Keratinocyte (primary cell): Measurements from ENCODE around the gene INHBC. TPM values are rescaled to one million over a fixed set of nuclear protein-coding genes. Genes with fewer than 3 reads are reported as not detected.

ENCODE experiments used
- DNase-seq: peaks from one replicate; pipeline ENCODE4 v3.0.0-alpha.2; 2011; ENCODE audit warnings: low read depth, missing footprints, low spot score
- FAIRE-seq: peaks from 2 replicates; lab custom pipeline; 2011; peaks lifted over from hg19 to GRCh38; lab: Jason Lieb, UNC
- H2AFZ ChIP-seq: 2 replicates; pipeline ENCODE4 v1.6.0; 2012; ENCODE audit warnings: low read length, control low read depth, inconsistent platforms; ENCODE audit not compliant: control insufficient read depth
- H3K27ac ChIP-seq: 2 replicates; pipeline ENCODE4 v1.5.1; 2011; ENCODE audit warnings: low read length; ENCODE audit not compliant: control insufficient read depth, insufficient read depth
- H3K27me3 ChIP-seq: 3 replicates; pipeline ENCODE4 v1.6.0; 2011; ENCODE audit warnings: low read length; ENCODE audit not compliant: control insufficient read depth, insufficient read depth; ENCODE audit errors: extremely low read depth
- H3K36me3 ChIP-seq, 2 experiments: 2 replicates in 1 of 2; 3 replicates in 1 of 2; pipeline ENCODE4 v1.5.1; 2011; ENCODE audit warnings: low read length in 2 of 2, mild to moderate bottlenecking in 1 of 2; ENCODE audit not compliant: control insufficient read depth in 2 of 2, insufficient read depth in 2 of 2; ENCODE audit errors: extremely low read depth in 1 of 2
- H3K4me1 ChIP-seq: 3 replicates; pipeline ENCODE4 v1.5.1; 2011; ENCODE audit warnings: low read length; ENCODE audit not compliant: control insufficient read depth, insufficient read depth; ENCODE audit errors: extremely low read depth
- H3K4me2 ChIP-seq: 3 replicates; pipeline ENCODE4 v1.6.0; 2011; ENCODE audit warnings: low read depth, low read length; ENCODE audit not compliant: control insufficient read depth, insufficient read depth; ENCODE audit errors: extremely low read depth
- H3K4me3 ChIP-seq, 3 experiments: fragments of 200-600 bp in 1 of 3; sonication (generic) in 1 of 3; 2 replicates in 2 of 3; 3 replicates in 1 of 3; pipeline ENCODE4 v1.5.1; 2011 to 2016; ENCODE audit warnings: low read length in 3 of 3, mild to moderate bottlenecking in 3 of 3, control low read depth in 2 of 3, inconsistent platforms in 1 of 3, low read depth in 1 of 3, mixed read lengths in 1 of 3, mixed run types in 1 of 3, moderate library complexity in 1 of 3; ENCODE audit not compliant: control insufficient read depth in 2 of 3, insufficient read depth in 2 of 3; ENCODE audit errors: extremely low read depth in 1 of 3
- H3K79me2 ChIP-seq: 2 replicates; pipeline ENCODE4 v1.6.0; 2012; ENCODE audit warnings: low read length; ENCODE audit not compliant: control insufficient read depth, insufficient read depth
- H3K9ac ChIP-seq: 3 replicates; pipeline ENCODE4 v1.6.0; 2011; ENCODE audit warnings: low read length; ENCODE audit not compliant: control insufficient read depth, insufficient read depth; ENCODE audit errors: extremely low read depth
- H3K9me1 ChIP-seq: 3 replicates; pipeline ENCODE4 v1.6.0; 2011; ENCODE audit warnings: low read length; ENCODE audit not compliant: control insufficient read depth, insufficient read depth; ENCODE audit errors: extremely low read depth
- H3K9me3 ChIP-seq: 2 replicates; pipeline ENCODE4 v1.5.1; 2012; ENCODE audit warnings: low read depth, low read length; ENCODE audit not compliant: control insufficient read depth
- H4K20me1 ChIP-seq: 3 replicates; pipeline ENCODE4 v1.6.0; 2011; ENCODE audit warnings: low read length; ENCODE audit not compliant: control insufficient read depth, insufficient read depth; ENCODE audit errors: extremely low read depth
- EZH2 ChIP-seq: IDR thresholded peaks from one replicate; pipeline ENCODE4 v1.6.1; 2012; ENCODE audit warnings: inconsistent platforms, mild to moderate bottlenecking, low read length, moderate library complexity
- dilution Hi-C: fragments of 300-500 bp; cut with MboI; formaldehyde crosslinking; loops from one replicate; pipeline ENCODE4 v1.7.0; 2020; ENCODE audit warnings: low sequenced_read_pairs; ENCODE audit not compliant: extremely low pct_ligation_motif_present
- polyA plus RNA-seq, 5 experiments: library from polyadenylated mRNA; depleted of rRNA in 3 of 5; stranded (reverse) in 3 of 5; stranded (forward) in 1 of 5; unstranded in 1 of 5; fragments of >200 nt; gene quantifications; 1 replicate in 1 of 5; 2 replicates in 3 of 5; 3 replicates in 1 of 5; pipeline versions ENCODE4 v1.2.1 to v1.2.3, GENCODE V29; 2011 to 2012; ENCODE audit warnings: missing spikeins in 2 of 5, low read depth in 1 of 5, low replicate concordance in 1 of 5
- TF ChIP-seq, protein P1 (sequence below), 3 experiments: IDR thresholded peaks in 1 of 3; conservative IDR thresholded peaks in 1 of 3; optimal IDR thresholded peaks in 1 of 3; 2 replicates in 2 of 3; 3 replicates in 1 of 3; pipeline versions ENCODE3 to v1.5.1; 2011; ENCODE audit warnings: low read length in 3 of 3, mild to moderate bottlenecking in 3 of 3, moderate library complexity in 2 of 3, control low read depth in 1 of 3, inconsistent platforms in 1 of 3; ENCODE audit not compliant: insufficient read depth in 2 of 3; ENCODE audit errors: extremely low read depth in 1 of 3

INHBC gene
- polyA plus RNA-seq, 1 donor (not counting 4 experiments of a cell fraction or from before 2014, with no cell fraction given) = 0.04 TPM

GRCh38 chr12:57476162-57476992 is 41.8 kb downstream of the INHBC start:
- peaks cover 3% of the 10 kb centered on the region for H3K4me1 ChIP-seq
- FAIRE-seq (no peak), DNase-seq (no peak)
- H4K20me1 ChIP-seq = no peaks in the 10 kb centered on the region
- peaks cover 78% of the 10 kb centered on the region for H3K27me3 ChIP-seq
- no peak overlapping the region for H3K27ac ChIP-seq
- dilution Hi-C loops = no loop called here
- peak overlapping the region; percentile 27 for H3K4me2 ChIP-seq
- H2AFZ ChIP-seq = no peak overlapping the region
- H3K9ac ChIP-seq = no peak overlapping the region
- H3K9me1 ChIP-seq = no peaks in the 10 kb centered on the region
- H3K4me3 ChIP-seq = no peak overlapping the region
- H3K36me3 ChIP-seq = no peaks in the 10 kb centered on the region
- no peaks in the 10 kb centered on the region for H3K9me3 ChIP-seq
- no peaks in the 10 kb centered on the region for H3K79me2 ChIP-seq
- peak; percentile 92 for TF ChIP-seq EZH2
- TF ChIP-seq, protein P1, sequence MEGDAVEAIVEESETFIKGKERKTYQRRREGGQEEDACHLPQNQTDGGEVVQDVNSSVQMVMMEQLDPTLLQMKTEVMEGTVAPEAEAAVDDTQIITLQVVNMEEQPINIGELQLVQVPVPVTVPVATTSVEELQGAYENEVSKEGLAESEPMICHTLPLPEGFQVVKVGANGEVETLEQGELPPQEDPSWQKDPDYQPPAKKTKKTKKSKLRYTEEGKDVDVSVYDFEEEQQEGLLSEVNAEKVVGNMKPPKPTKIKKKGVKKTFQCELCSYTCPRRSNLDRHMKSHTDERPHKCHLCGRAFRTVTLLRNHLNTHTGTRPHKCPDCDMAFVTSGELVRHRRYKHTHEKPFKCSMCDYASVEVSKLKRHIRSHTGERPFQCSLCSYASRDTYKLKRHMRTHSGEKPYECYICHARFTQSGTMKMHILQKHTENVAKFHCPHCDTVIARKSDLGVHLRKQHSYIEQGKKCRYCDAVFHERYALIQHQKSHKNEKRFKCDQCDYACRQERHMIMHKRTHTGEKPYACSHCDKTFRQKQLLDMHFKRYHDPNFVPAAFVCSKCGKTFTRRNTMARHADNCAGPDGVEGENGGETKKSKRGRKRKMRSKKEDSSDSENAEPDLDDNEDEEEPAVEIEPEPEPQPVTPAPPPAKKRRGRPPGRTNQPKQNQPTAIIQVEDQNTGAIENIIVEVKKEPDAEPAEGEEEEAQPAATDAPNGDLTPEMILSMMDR (optimal IDR thresholded peaks at IDR 0.05 in 1 of 3, IDR thresholded peaks at IDR 0.05 in 1 of 3, conservative IDR thresholded peaks at IDR 0.05 in 1 of 3; ENCODE audit: extremely low read depth in 1 of 3, insufficient read depth in 2 of 3, low read length in 3 of 3) = peak in 1 of 3 experiments; percentile 38

DNA sequence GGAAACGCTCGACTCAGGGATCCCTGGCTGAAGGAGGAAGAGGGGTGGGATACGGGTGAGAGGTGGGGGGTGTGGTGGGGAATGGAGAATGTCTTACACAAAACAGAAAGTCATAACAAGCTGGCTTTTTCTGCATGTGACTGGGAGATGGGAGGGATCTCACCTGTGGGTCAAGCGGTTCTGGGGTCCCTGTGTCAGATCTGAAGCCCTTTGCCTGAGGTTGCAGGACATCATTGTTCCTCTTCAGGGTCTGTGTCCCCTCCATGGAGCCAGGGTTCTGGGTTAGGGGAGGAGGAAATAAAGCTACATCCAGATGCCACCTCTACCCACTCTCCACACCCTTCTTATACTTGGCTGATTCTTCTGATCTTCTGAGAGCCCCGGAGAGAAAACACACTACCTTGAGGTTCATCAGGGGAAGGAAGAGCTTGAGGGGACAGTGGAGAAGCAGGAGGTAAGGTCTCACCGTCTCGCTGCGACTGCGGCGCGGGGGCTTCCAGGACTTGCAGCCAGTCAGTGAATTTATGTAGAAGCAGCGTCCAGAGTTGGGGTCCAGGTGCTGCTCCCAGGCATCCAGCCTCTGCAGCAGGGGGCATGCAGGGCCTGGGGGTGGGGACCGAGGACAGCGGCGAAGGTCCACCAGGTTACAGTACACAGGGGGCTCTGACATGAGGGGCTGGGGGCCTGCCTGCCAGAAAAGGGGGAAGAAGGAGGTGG is 42.6 kb downstream of the INHBC start:
- no peaks in the 10 kb centered on the region for H3K9me3 ChIP-seq
- peaks cover 75% of the 10 kb centered on the region for H3K27me3 ChIP-seq
- no peak for DNase-seq
- no peaks in the 10 kb centered on the region for H3K79me2 ChIP-seq
- no peaks in the 10 kb centered on the region for H3K9me1 ChIP-seq
- H3K4me2 ChIP-seq = no peak overlapping the region
- no peak overlapping the region for H3K27ac ChIP-seq
- dilution Hi-C loops = no loop called here
- H3K4me1 ChIP-seq = peaks cover 3% of the 10 kb centered on the region
- H3K9ac ChIP-seq = no peak overlapping the region
- TF ChIP-seq, protein P1 (optimal IDR thresholded peaks at IDR 0.05 in 1 of 3, IDR thresholded peaks at IDR 0.05 in 1 of 3, conservative IDR thresholded peaks at IDR 0.05 in 1 of 3; ENCODE audit: extremely low read depth in 1 of 3, insufficient read depth in 2 of 3, low read length in 3 of 3) = no peak
- TF ChIP-seq EZH2 = peak; percentile 6
- no peaks in the 10 kb centered on the region for H4K20me1 ChIP-seq
- no peak overlapping the region for H3K4me3 ChIP-seq
- no peak for FAIRE-seq
- H3K36me3 ChIP-seq = no peaks in the 10 kb centered on the region
- no peak overlapping the region for H2AFZ ChIP-seq
